Fibroblast of skin of abdomen (primary cell): ENCODE measurements around the gene ATPAF2. TPM values are rescaled to one million over a fixed set of nuclear protein-coding genes. Genes with fewer than 3 reads are reported as not detected.

Experiments
- DNase-seq: peaks from one replicate; pipeline ENCODE4 v3.0.0-alpha.2; 2013
- polyA plus RNA-seq, 2 experiments: library from polyadenylated mRNA; unstranded; fragments of 120-200 nt; gene quantifications; one replicate each; pipeline ENCODE4 v1.2.1, GENCODE V29; 2013; ENCODE audit not compliant: insufficient read length in 2 of 2

ATPAF2 gene
- polyA plus RNA-seq (2013, experiment 1 of 2; ENCODE audit: insufficient read length) = 20.6 TPM
- polyA plus RNA-seq (2013, experiment 2 of 2; ENCODE audit: insufficient read length) = 20.4 TPM

DNA sequence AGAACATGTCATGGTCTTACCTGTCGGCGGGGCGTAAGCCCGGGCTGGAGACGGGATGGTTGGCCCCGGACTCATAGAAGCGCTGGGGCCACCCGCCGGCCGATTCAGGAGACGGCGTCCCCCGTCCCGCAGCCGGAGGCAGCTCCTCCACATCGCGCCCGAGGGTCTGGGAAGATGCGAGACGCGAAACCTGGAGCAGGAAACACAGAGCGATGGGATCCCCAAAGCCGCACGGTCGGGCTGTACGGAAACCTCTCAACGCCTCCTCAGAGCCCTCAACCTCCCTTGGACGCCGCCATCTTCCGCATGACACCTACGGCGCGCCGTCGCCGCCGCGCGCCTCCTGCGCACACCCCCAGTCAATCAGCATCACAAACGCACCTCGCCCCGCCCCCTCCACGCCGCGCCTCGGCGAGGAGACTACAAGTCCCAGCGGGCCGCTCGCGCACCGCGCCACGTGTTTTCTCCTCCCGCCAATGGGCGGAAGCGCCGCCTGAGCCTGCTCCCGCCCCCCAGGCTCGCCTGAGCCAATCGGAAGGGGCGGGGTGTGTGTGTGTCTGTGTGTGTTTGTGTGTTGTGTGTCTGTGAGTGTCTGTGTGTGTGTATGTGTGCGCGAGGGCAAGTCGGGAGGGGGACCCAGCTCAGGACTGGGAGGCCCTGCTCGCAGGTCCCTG, at the start of gene ATPAF2, which contains the start of gene GID4:
TSS of gene ATPAF2 (minus strand) at position 308 of the 674 bp plus-strand sequence. CDS start at position 153, 155 bp downstream.
TSS of gene GID4 (plus strand) at position 548 of the 674 bp plus-strand sequence. CDS start at position 605, 57 bp downstream.
- peak; percentile 99 for DNase-seq

DNA sequence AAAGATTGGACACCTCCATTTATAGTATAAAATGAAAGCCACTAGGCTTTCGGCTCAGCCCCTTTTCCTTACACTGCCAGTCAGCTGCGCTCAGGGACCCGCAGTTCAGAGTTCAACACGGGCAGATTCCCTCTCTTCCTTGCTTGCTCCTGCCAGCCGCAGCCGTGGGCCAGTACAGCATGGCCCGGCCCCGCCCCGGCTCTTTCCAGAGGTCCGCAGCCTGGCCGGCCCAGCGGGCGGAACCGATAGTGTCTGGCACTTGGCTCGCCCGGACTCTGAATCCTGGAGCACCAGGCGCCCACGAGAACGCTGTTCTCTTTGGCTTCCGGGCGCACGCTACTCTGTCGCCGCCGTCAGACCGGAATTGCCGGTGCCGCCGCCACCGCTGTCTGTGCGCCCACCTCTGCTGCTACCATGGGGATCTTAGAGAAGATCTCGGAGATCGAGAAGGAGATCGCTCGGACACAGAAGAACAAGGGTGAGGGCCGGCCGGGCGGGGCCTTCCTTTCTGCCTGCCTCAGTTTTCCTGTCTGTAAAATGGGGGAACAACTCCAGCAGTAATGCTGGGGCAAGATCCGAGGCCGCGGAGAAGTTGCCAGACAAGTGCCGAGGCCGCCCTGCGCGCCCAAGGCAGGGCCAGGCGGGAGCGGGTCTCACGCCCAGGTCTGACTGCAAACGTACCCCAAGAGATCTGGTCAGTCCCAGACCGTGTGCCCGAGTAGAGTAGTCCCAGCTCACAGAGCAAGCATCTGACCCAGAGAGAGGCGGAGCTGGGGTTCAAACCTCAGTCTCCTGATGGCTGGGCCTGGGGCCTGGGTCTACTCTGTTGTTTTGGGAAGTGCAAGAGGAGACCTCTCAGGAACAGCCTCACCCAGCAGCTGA, 48.9 kb upstream of the ATPAF2 start, which contains the start of gene DRG2:
TSS of gene DRG2 (plus strand) at position 339 of the 882 bp plus-strand sequence. CDS start at position 415, 76 bp downstream.
- DNase-seq = peak; percentile 90

DNA sequence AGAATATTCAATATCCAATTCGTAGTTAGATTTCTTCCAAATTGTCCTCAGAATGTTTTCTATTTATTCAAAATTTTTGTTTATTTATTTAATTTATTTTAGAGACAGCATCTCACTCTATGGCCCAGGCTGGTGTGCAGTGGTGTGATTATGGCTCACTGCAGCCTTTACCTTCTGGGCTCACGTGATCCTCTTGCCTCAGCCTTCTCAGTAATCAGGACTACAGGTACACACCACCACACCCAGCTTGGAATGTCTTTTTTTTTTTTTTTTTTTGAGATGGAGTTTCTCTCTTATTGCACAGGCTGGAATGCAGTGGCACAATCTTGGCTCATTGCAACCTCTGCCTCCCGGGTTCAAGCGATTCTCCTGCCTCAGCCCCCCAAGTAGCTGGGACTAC, 45.3 kb upstream of the ATPAF2 start:
- DNase-seq = no peak

DNA sequence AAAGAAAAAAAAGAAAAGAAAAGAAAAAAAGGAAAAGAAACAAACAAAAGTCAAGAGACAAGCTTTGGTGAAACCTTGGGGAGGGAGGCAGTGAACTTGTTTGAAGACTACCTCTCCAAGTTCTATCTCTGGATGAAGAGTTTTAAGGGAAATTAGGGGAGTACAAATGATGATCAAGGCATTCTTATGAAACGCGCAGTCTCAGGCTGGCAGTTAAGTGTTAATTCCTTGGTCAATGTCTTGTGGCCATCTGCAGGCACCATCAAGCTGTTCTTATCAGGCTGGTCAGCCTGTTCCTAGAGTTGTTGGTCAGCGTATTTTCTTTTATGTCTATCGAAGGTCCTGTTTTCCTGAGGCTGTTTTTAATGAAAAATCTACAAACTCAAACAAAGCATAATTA, 40.6 kb upstream of the ATPAF2 start:
- no peak for DNase-seq

DNA sequence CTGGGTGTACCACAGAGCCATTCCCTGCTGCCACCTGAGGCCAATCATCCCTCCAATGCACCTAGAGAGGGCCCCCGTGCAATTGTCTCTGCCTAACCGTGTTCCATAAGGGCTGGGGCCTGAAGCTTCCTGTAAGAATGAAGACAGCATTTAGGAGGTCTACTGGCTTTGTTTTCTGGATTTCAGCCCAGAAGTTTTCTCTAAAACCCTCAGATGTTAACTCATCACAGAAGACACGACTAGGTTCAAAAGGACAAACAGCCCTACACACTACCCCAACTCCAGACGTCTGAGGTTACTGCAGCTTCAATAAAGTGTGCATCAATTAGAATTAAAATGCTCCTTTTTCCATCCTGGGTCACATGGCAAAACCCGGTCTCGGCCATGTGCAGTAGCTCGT, 38.0 kb upstream of the ATPAF2 start:
- peak; percentile 54 for DNase-seq

DNA sequence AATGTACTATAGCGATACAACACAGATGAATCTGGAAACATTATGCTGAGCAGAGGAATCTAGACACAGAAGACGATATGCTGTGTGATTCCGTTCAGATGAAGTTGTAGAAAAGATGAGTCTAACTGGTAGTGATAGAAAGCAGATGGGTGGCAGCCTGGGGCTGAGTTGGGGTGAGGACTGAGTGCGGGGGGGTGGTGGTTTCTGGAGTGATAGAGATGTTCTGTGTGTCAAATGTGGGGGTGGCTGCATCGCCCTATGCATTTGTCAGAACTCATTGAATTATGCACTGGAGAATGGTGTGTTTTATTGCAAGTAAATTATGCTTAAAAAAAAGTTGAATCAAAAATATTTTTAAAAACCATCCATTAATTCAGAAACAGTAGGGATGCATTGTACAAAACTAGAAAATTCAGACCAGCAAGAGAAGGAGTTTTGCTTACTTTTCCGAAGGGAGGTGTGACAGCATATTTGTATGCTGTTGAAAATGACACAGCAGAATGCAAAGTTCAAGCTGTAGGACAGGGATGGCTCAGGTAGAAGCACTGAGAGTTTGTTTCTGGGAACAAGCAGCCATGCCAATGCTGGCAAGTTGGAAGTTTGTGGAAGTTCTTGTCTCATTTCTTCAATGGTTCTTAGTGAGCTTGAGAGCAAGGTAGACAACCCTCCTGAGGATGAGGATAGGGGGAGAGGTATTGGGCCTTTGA, 35.8 kb upstream of the ATPAF2 start:
- peak; percentile 10 for DNase-seq

DNA sequence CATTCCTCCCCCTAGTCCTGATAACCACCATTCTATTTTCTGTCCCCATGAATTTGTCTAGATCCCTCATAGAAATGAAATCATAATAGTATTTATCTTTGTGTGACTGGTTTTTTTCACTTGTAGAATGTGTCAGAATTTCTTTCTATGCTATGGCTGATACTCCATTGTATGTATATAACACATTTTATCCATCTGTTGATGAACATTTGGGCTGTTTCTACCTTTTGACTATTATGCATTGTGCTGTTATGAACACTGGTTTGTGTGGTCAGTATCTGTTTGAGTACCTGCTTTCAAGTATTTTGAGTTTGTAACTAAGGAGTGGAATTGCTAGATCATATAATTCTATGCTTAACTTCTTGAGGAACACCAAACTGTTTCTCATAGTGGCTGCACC, 32.8 kb upstream of the ATPAF2 start:
- DNase-seq = no peak

DNA sequence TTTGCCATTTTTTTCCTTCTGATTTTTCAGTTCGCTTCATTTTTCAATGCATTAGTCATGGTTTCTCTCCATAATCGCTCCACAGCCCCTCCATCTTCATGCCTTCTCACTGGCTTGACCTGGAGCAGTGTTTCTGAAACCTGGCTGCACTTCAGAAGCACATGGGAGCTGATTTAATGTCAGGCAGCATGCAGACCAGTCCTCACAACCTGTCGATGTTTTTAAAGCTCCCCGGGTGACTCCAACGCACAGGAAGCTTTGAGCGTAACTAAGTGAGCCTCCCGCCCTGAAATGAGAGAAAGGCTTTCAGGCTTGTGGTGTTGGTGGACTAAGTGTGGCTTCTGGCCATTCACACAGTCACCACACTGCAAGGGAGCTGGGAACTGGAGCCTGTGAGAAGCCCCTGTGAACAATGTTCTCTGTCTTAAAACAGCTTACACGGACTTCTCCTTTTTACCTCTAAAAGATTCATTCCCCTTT, 31.9 kb upstream of the ATPAF2 start:
- peak; percentile 44 for DNase-seq

DNA sequence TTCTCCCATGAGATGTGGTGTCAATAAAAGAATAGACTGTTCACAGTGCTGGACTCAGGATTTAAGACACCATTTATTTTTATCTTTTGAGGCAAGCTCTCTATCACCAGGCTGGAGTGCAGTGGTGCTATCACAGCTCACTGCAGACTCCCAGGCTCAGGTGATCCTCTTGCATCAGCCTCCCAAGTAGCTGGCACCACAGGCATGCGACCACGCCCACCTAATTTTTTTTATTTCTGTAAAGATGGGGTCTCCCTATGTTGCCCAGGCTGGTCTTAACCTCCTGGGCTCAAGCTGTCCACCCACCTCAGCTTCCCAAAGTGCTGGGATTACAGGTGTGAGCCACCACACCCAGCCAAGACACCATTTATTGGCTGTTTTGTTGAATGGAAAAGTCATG, 30.1 kb upstream of the ATPAF2 start:
- DNase-seq = no peak

DNA sequence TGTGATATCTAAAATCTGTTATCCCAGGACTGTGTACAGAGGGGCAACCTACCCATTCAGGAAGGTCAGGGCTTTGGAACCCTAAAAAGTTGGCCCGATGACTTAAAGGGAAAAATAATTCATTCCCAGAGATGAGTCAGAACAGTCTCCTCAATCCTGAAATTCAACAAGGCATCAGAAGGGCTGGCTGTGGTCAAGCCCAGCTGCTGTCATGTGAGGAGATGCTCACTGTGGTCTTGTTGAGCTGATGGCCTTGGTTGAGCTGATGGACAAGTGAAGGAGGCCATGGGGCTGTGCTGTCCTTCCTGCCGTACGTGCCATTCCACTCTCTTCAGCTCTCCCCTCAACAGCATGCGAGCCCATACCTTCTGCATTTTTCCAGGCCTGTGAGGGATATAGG, 27.9 kb upstream of the ATPAF2 start:
- no peak for DNase-seq

DNA sequence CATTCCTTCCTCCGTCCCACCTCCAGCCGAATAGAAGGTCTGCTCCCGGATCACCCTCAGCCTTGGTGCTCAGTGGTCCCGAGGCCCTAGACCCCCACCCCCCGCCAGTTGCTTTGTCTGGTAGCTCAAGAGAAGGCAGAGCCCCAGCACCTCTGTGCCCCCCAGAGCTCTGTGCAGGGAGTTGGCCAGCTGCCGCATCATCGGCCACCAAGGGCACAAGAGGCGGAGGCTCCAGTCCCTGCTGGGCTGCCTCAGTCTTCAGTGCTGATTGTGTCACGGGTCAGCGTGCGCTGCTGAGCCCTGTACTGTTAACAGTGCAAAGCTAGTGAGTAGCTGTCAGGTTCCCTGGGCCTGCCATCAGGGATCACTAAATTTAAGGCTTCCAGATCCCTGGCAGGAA, 26.6 kb upstream of the ATPAF2 start:
- DNase-seq = no peak

DNA sequence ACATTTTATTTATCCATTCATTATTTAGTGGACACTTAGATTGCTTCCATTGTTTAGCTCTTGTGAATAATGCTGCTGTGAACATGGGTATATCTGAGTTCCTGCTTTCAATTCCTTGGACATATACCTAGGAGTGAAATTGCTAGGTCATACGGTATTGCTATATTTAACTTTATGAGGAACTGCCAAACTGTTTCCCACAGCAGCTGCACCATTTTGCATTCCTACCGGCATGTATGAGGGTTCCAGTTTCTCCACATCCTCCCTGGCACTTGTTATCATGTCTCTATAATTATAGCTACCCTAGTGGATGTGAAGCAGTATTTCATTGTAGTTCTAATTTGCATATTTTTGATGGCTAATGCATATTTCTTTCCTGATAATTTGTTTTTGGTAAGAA, 25.1 kb upstream of the ATPAF2 start:
- DNase-seq = no peak

DNA sequence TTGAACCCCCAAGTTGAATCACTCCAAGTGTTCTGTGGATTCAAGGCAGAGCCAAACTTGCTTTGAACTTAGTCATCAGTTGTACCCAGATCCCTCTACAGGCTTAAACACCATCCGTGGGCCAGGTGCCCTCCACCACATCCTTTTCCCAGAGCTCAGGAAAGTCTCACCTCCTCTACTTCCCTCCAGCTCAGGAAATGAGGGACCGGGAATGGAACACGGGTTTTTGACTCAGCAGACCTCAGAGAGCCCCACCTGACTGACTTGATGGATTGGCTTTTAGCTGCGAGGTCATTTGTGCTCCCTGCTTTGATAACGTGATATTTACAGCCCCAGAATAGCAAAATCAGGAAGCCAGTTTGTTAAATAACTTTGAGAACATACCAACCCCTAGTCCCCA, 20.3 kb upstream of the ATPAF2 start:
- DNase-seq = no peak

DNA sequence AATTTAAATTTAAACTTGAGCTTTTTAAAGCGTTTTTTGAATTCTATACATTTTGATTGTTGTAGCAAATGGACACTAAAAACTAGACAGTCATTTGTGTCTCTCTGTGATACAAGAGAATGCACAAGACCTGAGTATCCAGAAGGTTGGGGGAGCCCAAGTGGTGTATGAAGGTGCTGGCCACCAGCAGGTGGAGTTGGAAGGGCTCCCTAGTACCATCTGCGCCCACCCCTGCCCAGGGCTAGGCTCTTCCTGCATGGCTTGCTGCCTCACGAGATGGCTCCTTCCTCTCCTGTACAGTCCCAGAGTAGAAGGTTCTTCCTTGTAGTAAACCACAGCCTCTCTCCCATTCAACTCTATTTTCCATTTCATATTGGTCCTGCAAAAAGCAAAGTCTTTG, 17.2 kb upstream of the ATPAF2 start:
- no peak for DNase-seq

DNA sequence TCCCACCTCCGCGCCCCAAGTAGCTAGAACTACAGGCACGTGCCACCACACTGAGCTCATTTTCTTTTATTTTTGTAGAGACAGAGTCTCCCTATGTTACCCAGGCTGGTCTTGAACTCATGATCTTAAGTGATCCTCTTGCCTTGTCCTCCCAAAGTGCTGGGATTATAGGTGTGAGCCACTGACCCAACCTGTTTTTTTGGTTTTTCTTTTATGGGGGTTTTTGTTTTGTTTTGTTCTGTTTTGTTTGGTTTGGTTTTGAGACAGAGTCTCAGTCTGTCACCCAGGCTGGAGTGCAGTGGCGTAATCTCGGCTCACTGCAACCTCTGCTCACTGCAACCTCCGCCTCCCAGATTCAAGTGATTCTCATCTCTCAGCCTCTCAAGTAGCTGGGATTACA, 16.6 kb upstream of the ATPAF2 start:
- no peak for DNase-seq

DNA sequence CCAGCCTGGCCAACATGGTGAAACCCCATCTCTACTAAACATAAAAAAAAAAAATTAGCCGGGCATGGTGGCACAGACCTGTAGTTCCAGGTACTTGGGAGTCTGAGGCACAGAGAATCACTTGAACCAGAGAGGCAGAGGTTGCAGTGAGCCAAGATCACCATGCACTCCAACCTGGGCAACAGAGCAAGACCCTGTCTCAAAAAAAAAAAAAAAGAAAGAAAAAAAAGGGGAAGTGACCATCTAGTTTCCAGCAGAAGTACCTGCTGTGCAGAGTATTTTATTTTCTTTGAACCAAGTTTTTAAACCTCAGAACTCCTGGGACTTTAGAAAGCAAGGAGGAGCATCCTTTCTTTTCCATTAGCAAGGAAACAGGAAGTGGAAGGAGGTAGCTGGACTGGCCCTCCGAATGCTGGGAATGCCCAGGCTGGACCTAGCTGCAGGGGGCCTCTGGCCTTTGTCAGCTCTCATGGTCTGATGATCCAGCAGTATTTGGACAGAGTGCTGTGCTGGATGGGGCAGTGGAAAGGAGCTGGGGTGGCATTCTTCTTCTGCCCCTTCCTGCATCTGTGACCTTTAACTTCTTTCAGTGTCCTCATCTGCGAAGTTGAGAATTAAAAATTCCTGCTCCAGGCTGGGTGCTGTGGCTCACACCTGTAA, 6.9 kb upstream of the ATPAF2 start:
- DNase-seq = no peak

DNA sequence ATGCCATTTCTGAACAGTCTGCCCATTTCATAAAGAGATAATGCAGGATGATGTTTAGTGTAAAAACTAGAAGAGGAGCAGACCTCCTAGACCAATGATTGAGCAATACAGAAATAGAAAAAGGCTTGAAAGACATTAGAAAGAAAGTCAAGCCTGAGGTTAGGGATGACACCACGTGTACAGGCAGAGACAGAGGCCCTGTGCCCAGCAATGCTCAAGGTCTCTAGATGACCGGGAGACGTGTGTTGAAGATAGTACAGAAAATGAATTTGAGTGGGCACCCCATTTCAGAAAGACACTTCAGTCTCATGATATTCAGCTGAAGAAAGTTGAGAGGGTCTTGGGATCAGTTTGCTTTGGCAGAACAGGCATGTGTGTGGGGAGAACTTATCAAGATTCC, 5.6 kb upstream of the ATPAF2 start:
- no peak for DNase-seq

DNA sequence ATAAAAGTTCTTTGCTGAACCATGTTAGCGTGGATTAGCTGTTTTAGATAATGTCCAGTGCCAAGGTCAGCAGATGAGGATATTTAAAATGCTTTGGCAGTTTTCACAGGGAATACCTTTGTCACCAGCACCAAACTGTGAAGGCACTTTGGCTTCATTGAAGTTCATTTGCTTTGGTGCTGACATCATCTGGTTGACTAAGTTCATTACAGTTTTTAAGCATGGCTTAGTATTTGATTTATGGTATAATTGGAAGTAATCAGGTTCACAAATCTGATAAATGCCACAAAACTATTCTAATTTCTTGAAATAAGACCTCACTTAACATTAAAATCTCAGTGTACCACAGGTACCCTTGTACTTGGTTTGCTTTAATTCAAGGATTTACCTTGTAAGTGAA, 4.5 kb upstream of the ATPAF2 start:
- DNase-seq = no peak

DNA sequence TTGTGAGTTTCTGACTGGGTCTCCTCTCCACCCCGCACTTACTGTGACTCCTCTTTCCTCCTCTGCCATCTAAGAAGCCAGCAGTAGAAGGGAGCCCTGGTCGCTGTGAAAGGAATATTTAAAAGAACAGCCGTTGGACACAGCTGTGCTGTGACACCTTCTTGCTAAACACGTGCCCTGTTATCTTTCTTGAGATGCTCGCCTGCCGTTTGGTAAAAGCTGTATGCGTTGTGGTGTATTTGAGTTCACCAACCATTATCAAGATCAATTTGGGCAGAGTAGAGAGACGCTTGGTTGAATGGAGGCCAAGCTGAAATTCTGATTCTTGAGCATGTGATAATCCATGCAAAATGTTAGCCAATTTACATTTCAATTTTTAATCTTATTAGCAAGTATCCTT, 4.0 kb upstream of the ATPAF2 start:
- DNase-seq = no peak

DNA sequence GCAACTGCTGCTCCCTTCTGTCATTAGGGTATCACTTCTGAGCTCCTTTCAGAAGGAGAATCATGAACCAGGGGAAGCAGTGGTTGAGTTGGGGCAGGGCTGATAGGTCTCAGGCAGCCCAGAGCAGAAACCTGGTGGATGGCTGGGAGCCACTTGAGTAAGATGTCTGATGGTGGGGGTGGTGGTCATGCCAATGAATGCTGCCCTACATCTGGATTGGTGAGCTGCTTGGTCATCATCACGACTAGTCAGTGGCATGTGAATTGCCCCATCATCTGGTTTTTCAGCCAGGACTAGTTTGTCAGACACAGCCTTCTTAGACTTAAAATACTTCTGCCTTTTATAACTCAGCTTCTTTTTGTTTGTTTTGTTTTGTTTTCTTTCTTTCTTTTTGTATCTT, 2.8 kb upstream of the ATPAF2 start:
- peak; percentile 42 for DNase-seq

DNA sequence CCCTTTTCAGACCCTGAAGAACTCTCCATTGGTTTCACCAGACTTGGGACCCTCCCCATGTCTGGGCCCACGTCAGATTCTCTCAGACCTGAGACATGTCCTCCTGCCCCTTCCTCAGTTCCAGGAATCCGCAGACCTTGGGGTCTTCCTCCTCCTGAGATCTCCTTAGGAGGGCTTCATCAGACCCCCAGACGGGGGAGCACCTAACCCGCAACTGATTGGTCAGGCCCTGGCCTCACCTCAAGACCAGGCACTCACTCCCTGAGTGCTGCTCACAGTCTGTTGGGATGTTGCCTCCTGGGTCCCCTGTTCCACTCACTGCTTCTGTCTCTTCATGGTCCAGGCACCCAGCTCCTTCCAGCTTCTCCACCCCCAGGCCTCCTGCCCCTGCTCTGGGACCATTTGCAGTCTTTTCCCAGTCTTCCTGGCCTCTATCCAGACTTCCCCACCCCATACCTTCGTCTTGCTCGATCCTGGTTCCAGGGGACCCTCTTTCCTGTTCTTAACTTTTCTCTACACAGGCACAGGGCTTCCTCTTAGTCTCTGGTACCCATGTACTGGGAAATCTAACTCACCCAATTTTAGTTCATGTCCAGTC, 1.4 kb upstream of the ATPAF2 start:
- DNase-seq = no peak
